22Rv1 (cell line): ENCODE data around the gene EPB41L4B.

Source experiments
- ZFX ChIP-seq: fragments of 450-650 bp; IDR thresholded peaks from 2 replicates; pipeline ENCODE4 v1.6.1; 2017; ENCODE audit warnings: antibody characterized with exemption, borderline replicate concordance
- TF ChIP-seq, protein P1 (sequence below): fragments of 450-650 bp; IDR thresholded peaks from 2 replicates; pipeline ENCODE4 v1.5.1; 2017; ENCODE audit warnings: mild to moderate bottlenecking

GRCh38 chr9:109290385-109290784 lies 30.5 kb downstream of the EPB41L4B start:
- TF ChIP-seq, protein P1, sequence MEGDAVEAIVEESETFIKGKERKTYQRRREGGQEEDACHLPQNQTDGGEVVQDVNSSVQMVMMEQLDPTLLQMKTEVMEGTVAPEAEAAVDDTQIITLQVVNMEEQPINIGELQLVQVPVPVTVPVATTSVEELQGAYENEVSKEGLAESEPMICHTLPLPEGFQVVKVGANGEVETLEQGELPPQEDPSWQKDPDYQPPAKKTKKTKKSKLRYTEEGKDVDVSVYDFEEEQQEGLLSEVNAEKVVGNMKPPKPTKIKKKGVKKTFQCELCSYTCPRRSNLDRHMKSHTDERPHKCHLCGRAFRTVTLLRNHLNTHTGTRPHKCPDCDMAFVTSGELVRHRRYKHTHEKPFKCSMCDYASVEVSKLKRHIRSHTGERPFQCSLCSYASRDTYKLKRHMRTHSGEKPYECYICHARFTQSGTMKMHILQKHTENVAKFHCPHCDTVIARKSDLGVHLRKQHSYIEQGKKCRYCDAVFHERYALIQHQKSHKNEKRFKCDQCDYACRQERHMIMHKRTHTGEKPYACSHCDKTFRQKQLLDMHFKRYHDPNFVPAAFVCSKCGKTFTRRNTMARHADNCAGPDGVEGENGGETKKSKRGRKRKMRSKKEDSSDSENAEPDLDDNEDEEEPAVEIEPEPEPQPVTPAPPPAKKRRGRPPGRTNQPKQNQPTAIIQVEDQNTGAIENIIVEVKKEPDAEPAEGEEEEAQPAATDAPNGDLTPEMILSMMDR = no peak
- no peak for TF ChIP-seq ZFX
